Smooth muscle cell (in vitro differentiated cells): ENCODE data around the gene PDCD1. TPM values are rescaled to one million over a fixed set of nuclear protein-coding genes. Genes with fewer than 3 reads are reported as not detected.
"Not testable (repeated sequence)": the region's sequence is repeated elsewhere in the genome, so short reads cannot be mapped to it uniquely, and the experiment has no call there.

Source experiments
- DNase-seq: peaks from one replicate; lab custom pipeline; 2025; ENCODE audit not compliant: unreplicated experiment; lab: John Stamatoyannopoulos, UW
- H2AFZ ChIP-seq: fragments of 200-600 bp; sonication (generic); 2 replicates; pipeline ENCODE4 v1.6.0; 2016; ENCODE audit warnings: antibody characterized with exemption, low read depth, mild to moderate bottlenecking
- H3F3A ChIP-seq: fragments of 200-600 bp; sonication (generic); 2 replicates; pipeline ENCODE4 v1.6.0; 2017; ENCODE audit warnings: antibody characterized with exemption, low read depth
- H3K27ac ChIP-seq: fragments of 200-600 bp; sonication (generic); 2 replicates; pipeline ENCODE4 v1.5.1; 2016; ENCODE audit warnings: low read depth, mild to moderate bottlenecking
- H3K27me3 ChIP-seq: fragments of 200-600 bp; sonication (generic); 2 replicates; pipeline ENCODE4 v1.6.1; 2016; ENCODE audit warnings: low read depth, mild to moderate bottlenecking
- H3K36me3 ChIP-seq: fragments of 200-600 bp; sonication (generic); 2 replicates; pipeline ENCODE4 v1.5.1; 2016; ENCODE audit warnings: low read depth
- H3K4me1 ChIP-seq: fragments of 200-600 bp; sonication (generic); 2 replicates; pipeline ENCODE4 v1.5.1; 2016; ENCODE audit warnings: low read depth
- H3K4me2 ChIP-seq: fragments of 200-600 bp; sonication (generic); 2 replicates; pipeline ENCODE4 v1.6.0; 2016; ENCODE audit warnings: mild to moderate bottlenecking
- H3K4me3 ChIP-seq: fragments of 200-600 bp; sonication (generic); 2 replicates; pipeline ENCODE4 v1.5.1; 2016; ENCODE audit warnings: mild to moderate bottlenecking
- H3K79me2 ChIP-seq: fragments of 200-600 bp; sonication (generic); 2 replicates; pipeline ENCODE4 v1.6.0; 2016; ENCODE audit warnings: low read depth, mild to moderate bottlenecking
- H3K9ac ChIP-seq: fragments of 200-600 bp; sonication (generic); 2 replicates; pipeline ENCODE4 v1.6.0; 2016; ENCODE audit warnings: low read depth
- H3K9me3 ChIP-seq: fragments of 200-600 bp; sonication (generic); replicated peaks from 2 replicates; pipeline ENCODE4 v1.5.1; 2016; ENCODE audit warnings: low read depth
- H4K20me1 ChIP-seq: fragments of 200-600 bp; sonication (generic); 2 replicates; pipeline ENCODE4 v1.6.0; 2016; ENCODE audit warnings: low read depth
- CTCF ChIP-seq: fragments of 200-600 bp; sonication (generic); IDR thresholded peaks from 2 replicates; pipeline ENCODE4 v1.5.1; 2017; ENCODE audit warnings: borderline replicate concordance, mild to moderate bottlenecking, antibody characterized with exemption; ENCODE audit not compliant: insufficient read depth, poor library complexity, severe bottlenecking
- WGBS: methylation state at CpG from one replicate; pipeline ENCODE4 v1.1.7; 2016; ENCODE audit warnings: low lambda C conversion rate; 5-methylcytosine and 5-hydroxymethylcytosine counted together
- polyA plus RNA-seq: library from polyadenylated mRNA; unstranded; fragments of >200 nt; fragmentation: Nextera tagmentation; extraction: Ambion mirVana; gene quantifications from 2 replicates; pipeline ENCODE4 v1.2.1, GENCODE V29; 2016
- total RNA-seq: library from RNA; depleted of rRNA; stranded (reverse); fragments of >200 nt; gene quantifications from 2 replicates; pipeline ENCODE4 v1.2.3, GENCODE V29; 2014

The PDCD1 gene
- total and polyA plus RNA-seq, 2 experiments from 2014 or later, result not detected

DNA sequence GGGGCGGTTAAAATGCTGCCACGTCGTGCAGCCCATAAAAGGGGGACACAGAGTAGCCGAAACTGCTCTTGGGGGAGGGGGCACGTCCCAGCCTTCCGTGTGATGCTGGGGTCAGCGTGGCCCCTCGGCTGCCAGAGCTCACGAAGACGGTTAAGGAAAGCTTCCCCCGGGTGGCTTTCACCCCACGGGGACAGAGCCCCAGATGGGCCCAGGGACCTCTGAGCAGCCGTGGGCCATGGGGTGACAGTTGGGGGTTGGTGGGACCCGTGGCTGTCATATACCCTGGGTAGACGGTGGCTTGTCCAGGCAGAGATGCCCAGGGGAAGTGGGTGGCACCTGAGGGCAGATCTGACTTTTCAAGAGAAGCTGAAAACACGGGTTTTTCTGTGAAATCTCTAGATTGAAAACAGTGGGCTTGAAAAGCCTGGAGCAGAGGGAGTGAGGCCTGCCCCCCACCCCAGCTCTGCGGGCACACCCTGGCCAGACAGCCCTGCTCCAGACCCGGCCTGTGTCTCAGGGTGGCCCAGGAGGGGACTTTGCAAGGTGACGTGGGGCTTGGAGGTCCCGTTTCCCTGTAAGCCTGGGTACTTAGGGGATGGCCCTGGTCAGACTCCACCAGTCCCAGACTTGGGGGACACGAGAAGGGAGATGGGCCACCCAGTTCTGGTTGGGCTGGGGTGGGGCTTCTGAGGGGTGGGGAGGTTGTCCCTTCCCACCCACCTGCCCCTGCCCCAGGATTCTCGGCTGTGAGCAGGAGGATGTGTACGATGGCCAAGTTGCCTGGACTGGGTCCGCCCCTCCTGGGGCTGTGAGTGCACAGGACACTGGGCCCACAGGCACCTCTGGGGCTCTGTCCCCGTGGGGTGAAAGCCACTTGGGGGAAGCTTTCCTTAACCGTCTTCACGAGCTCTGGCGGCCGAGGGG is 49.0 kb downstream of the PDCD1 start:
- H3K36me3 ChIP-seq, result no peaks in the 10 kb centered on the region
- H3K27ac ChIP-seq, result no peak overlapping the region
- H3K9me3 ChIP-seq, result no peaks in the 10 kb centered on the region
- H3K4me1 ChIP-seq, result peaks cover 6% of the 10 kb centered on the region
- H3F3A ChIP-seq, result no peaks in the 10 kb centered on the region
- H3K9ac ChIP-seq, result no peak overlapping the region
- H3K4me2 ChIP-seq, result no peak overlapping the region
- TF ChIP-seq CTCF, result no peak
- no peaks in the 10 kb centered on the region for H3K79me2 ChIP-seq
- no peak overlapping the region for H2AFZ ChIP-seq
- no peaks in the 10 kb centered on the region for H3K27me3 ChIP-seq
- no peak for DNase-seq
- H3K4me3 ChIP-seq, result no peak overlapping the region
- H4K20me1 ChIP-seq, result no peaks in the 10 kb centered on the region
- WGBS, result 91% methylated on average over 29 of the region's 29 CpGs

DNA sequence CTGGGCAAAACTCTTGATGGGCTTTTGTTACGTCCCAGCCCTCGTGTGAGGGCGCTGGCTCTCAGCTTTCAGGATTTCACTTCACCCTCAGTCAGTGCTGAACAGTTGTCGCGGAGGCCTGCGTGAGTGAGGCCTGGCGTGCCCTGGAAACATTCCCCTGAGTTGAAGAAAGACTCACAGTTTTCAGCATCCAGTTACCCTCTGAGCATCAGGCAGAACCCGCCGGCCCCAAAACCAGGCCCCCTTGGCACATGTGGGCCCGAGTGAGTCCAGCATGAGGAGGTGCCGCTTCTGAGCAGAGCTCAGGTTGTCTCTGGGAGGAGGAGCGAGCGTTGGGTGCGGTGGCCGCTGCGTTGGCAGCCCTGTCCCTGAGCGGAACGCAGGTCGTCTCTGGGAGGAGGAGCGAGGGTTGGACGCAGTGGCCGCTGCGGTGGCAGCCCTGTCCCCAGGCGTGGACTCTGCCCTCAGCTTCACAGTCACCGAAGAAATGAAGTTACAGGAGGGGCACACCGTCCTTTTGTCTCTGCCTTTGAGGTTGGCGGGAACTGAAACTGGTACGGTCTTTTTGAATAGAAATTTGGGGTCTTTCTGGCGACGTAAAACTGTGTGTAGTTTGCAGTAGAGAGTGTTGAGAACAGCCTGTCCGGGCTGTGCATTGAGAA is 49.8 kb downstream of the PDCD1 start, which contains the start of gene NEU4:
Gene NEU4, plus strand, starts transcription at position 473 of the 662 bp plus-strand sequence. CDS start 5,292 bp downstream, outside the sequence.
- H3F3A ChIP-seq, result no peaks in the 10 kb centered on the region
- no peaks in the 10 kb centered on the region for H3K9me3 ChIP-seq
- H3K4me2 ChIP-seq, result no peak within 1 kb of the TSS
- H2AFZ ChIP-seq, result no peak within 1 kb of the TSS
- H3K79me2 ChIP-seq, result no peaks in the 10 kb centered on the region
- H4K20me1 ChIP-seq, result no peaks in the 10 kb centered on the region
- no peak within 1 kb of the TSS for H3K27ac ChIP-seq
- no peaks in the 10 kb centered on the region for H3K36me3 ChIP-seq
- no peak within 1 kb of the TSS for H3K4me3 ChIP-seq
- 83% methylated on average over 31 of the region's 31 CpGs for WGBS
- DNase-seq, result no peak
- no peaks in the 10 kb centered on the region for H3K27me3 ChIP-seq
- H3K4me1 ChIP-seq, result peaks cover 8% of the 10 kb centered on the region
- no peak for TF ChIP-seq CTCF
- H3K9ac ChIP-seq, result no peak within 1 kb of the TSS

DNA sequence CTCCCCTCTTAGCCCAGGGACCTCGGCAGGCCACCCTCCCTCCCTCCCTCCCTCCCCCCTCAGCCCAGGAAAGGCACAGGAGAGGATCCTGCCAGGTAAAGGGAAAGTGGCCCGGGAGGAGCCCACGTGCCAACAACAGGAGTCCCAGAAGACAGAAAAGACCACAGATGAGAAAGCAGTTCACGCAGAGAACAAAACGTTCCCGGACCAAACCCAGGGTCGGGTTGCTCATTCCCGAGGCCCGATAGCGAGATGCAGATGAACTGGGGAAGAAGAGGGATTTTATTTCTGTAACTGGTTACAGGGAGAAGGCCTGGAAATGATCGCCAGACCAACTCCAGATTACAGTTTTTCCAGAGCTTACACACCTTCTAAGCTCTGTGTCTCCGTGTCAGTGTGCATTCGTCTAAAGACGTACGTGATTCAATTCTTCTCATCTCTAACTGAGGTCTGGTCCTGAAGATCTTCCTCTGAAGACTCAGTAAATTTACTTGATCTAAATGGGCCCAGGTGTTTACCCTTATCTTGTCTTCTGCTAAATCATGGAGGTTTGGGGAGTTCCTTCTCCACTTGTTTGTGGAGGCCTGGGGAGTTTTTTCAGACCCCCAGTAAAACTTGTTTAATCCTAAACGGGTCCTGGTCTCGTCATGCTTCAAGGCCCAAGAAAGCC is 50.5 kb downstream of the PDCD1 start:
- Histone ChIP-seq H3F3A (no peaks in the 10 kb centered on the region), H3K27me3 (no peaks in the 10 kb centered on the region), H3K27ac (no peak overlapping the region), H2AFZ (no peak overlapping the region), H3K4me1 (peaks cover 8% of the 10 kb centered on the region), H4K20me1 (no peaks in the 10 kb centered on the region), H3K9me3 (no peaks in the 10 kb centered on the region), H3K4me3 (no peak overlapping the region), H3K36me3 (no peaks in the 10 kb centered on the region), H3K9ac (no peak overlapping the region), H3K4me2 (no peak overlapping the region), H3K79me2 (no peaks in the 10 kb centered on the region)
- 34% methylated on average over 16 of the region's 17 CpGs for WGBS
- no peak for TF ChIP-seq CTCF
- no peak for DNase-seq

DNA sequence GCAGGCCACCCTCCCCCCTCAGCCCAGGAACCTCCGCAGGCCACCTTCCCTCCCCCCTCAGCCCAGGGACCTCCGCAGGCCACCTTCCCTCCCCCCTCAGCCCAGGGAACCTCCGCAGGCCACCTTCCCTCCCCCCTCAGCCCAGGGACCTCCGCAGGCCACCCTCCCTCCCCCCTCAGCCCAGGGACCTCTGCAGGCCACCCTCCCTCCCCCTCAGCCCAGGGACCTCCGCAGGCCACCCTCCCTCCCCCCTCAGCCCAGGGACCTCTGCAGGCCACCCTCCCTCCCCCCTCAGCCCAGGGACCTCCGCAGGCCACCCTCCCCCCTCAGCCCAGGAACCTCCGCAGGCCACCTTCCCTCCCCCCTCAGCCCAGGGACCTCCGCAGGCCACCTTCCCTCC is 52.5 kb downstream of the PDCD1 start:
- H4K20me1 ChIP-seq, DNase-seq, H3K4me3 ChIP-seq, H3F3A ChIP-seq, H3K79me2 ChIP-seq, H3K9me3 ChIP-seq, H3K36me3 ChIP-seq, H3K27me3 ChIP-seq, H3K4me1 ChIP-seq, H3K4me2 ChIP-seq, H3K27ac ChIP-seq, H2AFZ ChIP-seq, H3K9ac ChIP-seq: not testable (repeated sequence)
- WGBS, result 0% methylated on average over 1 of the region's 8 CpGs
